Testis (tissue), 2 donors: Measurements from ENCODE around the gene VWC2.

Experiments used
- CTCF ChIP-seq, 3 experiments: fragments of 450-650 bp in 2 of 3; fragments of 200-600 bp in 1 of 3; sonication (generic) in 1 of 3; IDR thresholded peaks; one replicate each; pipeline ENCODE4 v1.5.1; 2016 to 2019; ENCODE audit warnings: antibody characterized with exemption in 3 of 3, mild to moderate bottlenecking in 2 of 3, moderate library complexity in 1 of 3
- POLR2A ChIP-seq: fragments of 450-650 bp; IDR thresholded peaks from one replicate; pipeline ENCODE4 v1.6.1; 2017; ENCODE audit warnings: antibody characterized with exemption, mild to moderate bottlenecking, moderate library complexity

DNA sequence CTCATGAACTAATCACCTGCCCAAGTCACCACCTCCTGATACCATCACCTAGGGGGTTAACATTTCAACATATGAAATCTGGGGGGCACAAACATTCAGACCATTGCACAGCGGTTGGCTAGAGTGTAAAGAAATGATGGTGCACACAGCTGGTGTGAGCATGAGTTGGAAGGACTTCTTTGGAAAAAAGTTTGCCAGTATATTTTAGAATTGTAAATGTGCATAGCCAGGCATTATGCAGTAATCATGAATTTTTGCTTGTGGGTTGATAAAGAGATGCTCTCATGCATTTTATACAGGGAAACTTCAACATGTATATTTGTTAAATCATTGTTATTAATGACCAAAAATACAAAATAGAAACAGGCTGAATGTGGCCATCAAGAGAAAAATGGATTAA is 100.0 kb downstream of the VWC2 start:
- TF ChIP-seq CTCF (IDR thresholded peaks at IDR 0.05) (no peak), POLR2A (no peak)
